Stimulated activated CD4-positive, alpha-beta T cell treated with anti-CD3 and anti-CD28 coated beads, TNF-alpha, amount 100 ng/mL, for 1 hour (primary cell): ENCODE measurements around the gene OR10V1.

Source experiments
- DNase-seq, 3 donors: peaks; one replicate each; pipeline ENCODE4 v3.0.0-alpha.2; 2020; ENCODE audit warnings: low read depth in 3 of 3, low spot score in 1 of 3

Gene OR10V1

GRCh38 chr11:59668950-59669610, 44.6 kb downstream of the OR10V1 start, which contains the start of gene PATL1:
Gene PATL1 (minus strand): TSS chr11:59669037. CDS start chr11:59668895, 142 bp downstream.
- peak; percentile 93 to 98 (median 97) for DNase-seq

DNA sequence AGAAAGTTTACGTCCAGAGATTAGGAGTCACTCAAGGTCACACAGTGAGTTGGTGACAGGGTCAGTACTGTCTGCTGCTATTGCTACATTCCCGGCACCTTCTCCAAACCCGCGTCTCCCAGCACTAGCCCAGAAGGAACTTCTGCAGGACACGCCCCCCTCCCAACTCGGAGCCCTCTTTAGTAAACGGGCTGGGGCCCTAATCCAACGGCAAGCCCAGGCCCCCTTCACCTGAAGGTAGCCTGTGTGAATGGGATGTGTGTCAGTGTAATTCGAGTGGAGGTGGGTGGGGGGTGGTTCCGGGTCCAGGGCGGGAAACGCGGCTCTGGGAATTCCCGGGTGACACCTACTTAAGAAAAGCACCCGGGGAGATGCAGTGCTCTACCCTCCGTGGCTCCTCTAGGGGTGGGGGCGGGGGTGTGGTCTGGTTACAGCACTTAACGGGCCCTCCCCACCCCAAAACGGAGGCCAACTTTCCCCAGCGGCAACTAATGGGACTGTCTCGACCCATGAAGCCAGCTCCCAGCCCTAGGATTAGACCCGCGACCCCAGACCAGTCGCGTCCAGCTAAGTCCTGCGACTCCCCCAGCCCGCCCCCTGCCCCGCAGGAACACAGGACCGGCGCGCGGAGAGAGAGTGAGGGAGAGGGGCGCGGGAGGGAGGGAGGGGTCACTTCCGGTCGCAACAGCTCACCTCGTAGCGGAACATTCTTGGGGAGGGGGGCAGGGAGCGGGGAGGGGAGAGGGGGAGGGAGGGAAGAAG, 45.3 kb downstream of the OR10V1 start:
- peak; percentile 28 to 59 (median 39) for DNase-seq

DNA sequence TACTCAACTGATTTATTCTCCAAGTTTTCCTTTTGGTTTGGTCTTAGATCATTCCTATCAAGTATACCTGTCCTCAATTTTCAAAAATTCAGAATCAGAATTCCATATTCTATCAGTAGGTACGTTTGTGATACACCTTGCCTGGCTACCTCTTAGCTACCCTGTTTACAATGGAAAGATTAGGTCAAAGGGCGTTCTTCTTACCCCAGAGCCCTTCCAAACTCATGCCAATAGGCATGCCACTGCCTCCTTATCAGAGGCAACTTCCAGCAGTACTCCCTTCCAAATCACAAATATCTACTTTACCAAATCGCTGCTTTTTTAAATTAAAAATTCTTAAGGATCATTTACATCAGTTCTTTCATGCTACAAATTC, 45.8 kb downstream of the OR10V1 start:
- no peak for DNase-seq

DNA sequence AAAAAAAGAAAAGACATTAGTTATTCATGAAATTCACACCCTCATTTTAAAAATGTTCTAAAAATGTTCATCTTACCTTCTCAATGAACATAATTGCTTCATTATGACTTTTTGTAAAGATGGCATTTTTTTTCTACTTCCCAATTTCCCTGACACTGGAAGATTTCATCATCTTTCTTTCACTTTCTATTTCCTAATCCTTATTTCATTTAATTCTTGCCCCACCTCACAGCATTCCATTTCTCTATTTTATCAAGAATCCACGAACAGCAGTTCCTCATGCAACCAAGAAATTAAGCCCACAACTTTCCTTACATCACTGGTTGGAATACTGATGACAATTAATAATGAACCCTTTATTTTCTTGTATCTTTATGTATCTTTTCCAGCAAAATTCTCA, 46.7 kb downstream of the OR10V1 start:
- no peak for DNase-seq
